Fibroblast of lung (primary cell): ENCODE measurements around the gene BMP3.

ENCODE experiments used
- CTCF ChIP-seq, 2 donors: IDR thresholded peaks in 1 of 2; conservative IDR thresholded peaks in 1 of 2; 1 replicate in 1 of 2; 2 replicates in 1 of 2; pipeline ENCODE4 v1.5.1; 2011 to 2012; ENCODE audit warnings: low read length in 2 of 2, control low read depth in 1 of 2, inconsistent platforms in 1 of 2, low read depth in 1 of 2, mild to moderate bottlenecking in 1 of 2
- EZH2 ChIP-seq: IDR thresholded peaks from 2 replicates; pipeline ENCODE4 v1.5.1; 2012; ENCODE audit warnings: low read length, control low read depth, mild to moderate bottlenecking; ENCODE audit errors: missing control alignments

- TF ChIP-seq CTCF (conservative IDR thresholded peaks at IDR 0.05 in 1 of 2, IDR thresholded peaks at IDR 0.05 in 1 of 2; ENCODE audit: low read depth in 1 of 2, low read length in 2 of 2): no peak
- TF ChIP-seq EZH2: no peak
Observed at GRCh38 chr4:81106150-81106549, 75.6 kb downstream of the BMP3 start.
